Gastroesophageal sphincter (tissue), 2 donors: Measurements from ENCODE around the gene OR51B2.

ENCODE experiments used
- EP300 ChIP-seq: sonication (generic); formaldehyde crosslinking; IDR thresholded peaks from one replicate; pipeline ENCODE4 v1.6.1; 2017; ENCODE audit warnings: antibody characterized with exemption, mild to moderate bottlenecking
- POLR2A ChIP-seq, 2 donors: fragments of 450-650 bp; IDR thresholded peaks; one replicate each; pipeline ENCODE4 v1.6.1; 2017; ENCODE audit warnings: antibody characterized with exemption in 2 of 2, mild to moderate bottlenecking in 2 of 2, moderate library complexity in 1 of 2

DNA sequence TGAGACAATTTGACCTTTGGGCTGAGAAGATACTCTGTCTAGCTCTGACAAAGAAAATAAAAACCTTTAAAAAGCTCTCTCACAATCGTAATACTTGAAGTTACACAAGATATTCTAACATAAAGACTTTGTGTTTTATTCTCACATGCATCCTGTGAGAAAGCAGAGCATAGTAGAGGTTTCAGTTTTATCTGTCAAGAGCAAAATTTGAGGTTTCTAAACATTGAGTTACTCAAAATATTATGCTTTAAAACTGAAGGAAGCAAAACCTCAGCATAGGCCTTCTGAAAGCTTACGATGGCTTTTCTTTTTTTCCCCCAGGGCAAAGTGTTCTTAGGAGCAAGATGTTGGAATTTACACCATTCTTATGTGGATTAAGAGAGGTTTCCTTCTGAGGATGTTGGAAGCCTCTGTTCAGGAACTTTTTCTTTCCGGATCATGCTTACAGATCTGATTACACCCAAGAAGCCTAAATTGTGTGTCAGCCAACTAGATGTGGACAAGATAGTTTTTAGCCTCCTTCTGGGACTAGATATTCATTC lies 44.5 kb upstream of the OR51B2 start:
- TF ChIP-seq POLR2A (IDR thresholded peaks at IDR 0.05) (no peak), EP300 (no peak)
